HUDEP-2 (cell line): ENCODE data around the gene ARHGAP4.

ENCODE experiments used
- DNase-seq, 76 experiments: peaks; one replicate each; lab custom pipeline; 2025; ENCODE audit not compliant: unreplicated experiment in 76 of 76; lab: John Stamatoyannopoulos, UW

Gene ARHGAP4

DNA sequence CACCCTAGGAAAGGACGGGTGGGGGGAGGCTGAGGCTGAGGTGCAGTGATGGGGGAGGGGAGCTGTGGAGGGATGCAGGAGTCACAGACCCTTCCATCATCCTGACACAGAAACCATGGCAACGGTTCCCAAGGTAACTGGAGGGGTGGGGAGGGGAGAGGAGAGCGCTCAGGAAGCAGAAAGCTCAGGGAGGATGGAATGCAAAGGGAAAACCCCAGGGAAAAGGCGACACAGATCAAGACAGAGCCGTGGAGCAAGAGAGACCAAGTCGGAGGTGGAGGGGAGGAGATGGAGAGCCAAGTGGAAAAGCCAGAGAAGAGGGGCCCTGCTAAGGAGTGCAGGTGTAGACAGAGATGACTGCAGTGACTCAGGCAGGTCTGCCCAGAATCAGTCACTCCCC lies 54.6 kb downstream of the ARHGAP4 start:
- no peak for DNase-seq

DNA sequence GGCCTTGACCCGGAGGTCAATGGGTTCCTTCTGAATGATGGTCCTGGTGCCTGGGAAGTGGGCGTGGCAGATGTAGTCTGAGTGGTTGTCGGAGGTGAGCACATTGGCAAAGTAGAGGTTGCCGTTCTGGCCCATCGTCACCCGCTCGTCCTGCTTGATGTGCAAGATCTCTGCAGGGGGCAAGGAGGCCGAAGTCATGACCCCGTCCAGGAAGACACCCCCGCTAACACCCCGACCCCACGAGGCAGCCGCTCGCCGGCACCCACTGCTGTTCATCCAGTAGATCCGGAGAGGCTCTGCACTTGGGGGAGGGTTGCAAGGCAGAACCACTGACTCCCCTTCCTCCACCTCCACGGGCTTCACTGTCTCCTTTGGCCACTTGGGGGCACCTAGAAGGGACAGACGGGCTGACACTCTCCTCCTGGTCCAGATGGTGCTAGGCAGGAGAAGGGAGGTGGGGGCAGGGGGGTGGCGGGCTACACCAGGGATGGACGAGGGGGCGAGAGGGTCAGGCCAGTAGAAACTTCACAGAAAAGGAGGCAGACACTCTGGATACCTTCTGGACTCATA lies 55.2 kb downstream of the ARHGAP4 start:
- DNase-seq = no peak

DNA sequence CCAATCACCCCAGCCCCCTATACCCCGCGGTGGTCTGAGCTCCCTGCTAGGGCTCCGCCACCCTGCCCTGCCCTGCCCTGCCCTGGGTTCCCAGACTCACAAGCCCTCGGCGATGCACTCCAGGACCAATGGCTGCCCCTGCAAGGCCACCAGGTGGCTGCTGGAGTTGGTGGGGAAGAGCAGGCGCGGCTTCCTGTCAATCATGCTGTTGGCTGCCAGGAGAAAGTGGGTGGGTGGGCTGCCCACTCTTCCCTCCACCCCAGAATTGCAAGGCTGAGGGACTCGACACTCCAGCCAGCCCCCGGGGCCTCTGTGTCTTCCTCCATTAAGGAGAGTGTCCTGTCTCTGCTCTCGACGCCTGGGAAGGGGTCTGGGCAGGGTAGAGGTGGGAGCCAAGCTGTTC lies 55.8 kb downstream of the ARHGAP4 start:
- DNase-seq = no peak

GRCh38 chrX:153869473-153870287 lies 56.4 kb downstream of the ARHGAP4 start:
- DNase-seq = no peak

- no peak for DNase-seq
These were observed 57.2 kb downstream of the ARHGAP4 start for GRCh38 chrX:153868576-153869472.

- no peak for DNase-seq
These were observed 58.4 kb downstream of the ARHGAP4 start for GRCh38 chrX:153867671-153868070.

DNA sequence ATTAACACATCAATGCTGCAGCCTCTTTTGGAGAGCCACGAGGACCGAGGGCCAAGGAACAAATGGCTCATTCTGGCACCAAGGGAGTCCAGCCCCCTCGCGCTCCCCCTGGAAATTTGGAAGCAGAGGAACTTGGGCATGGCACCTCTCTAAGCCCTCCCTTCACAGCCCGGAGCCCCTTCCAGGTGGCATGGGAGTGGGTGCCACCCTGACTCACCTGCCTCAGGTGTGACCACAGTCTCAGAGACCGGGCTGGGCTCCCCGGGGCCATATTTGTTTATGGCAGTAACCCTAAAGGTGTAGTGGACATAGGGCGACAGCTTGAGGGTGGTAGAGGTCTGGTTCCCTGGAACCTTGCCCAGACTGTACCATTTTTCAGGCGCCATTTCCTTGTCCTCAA lies 58.9 kb downstream of the ARHGAP4 start:
- no peak for DNase-seq

- DNase-seq = no peak
These were observed 59.6 kb downstream of the ARHGAP4 start for GRCh38 chrX:153866302-153867019.

GRCh38 chrX:153865685-153866084 lies 60.4 kb downstream of the ARHGAP4 start:
- DNase-seq = no peak

- DNase-seq = no peak
These were observed 60.8 kb downstream of the ARHGAP4 start for GRCh38 chrX:153865321-153865580.

DNA sequence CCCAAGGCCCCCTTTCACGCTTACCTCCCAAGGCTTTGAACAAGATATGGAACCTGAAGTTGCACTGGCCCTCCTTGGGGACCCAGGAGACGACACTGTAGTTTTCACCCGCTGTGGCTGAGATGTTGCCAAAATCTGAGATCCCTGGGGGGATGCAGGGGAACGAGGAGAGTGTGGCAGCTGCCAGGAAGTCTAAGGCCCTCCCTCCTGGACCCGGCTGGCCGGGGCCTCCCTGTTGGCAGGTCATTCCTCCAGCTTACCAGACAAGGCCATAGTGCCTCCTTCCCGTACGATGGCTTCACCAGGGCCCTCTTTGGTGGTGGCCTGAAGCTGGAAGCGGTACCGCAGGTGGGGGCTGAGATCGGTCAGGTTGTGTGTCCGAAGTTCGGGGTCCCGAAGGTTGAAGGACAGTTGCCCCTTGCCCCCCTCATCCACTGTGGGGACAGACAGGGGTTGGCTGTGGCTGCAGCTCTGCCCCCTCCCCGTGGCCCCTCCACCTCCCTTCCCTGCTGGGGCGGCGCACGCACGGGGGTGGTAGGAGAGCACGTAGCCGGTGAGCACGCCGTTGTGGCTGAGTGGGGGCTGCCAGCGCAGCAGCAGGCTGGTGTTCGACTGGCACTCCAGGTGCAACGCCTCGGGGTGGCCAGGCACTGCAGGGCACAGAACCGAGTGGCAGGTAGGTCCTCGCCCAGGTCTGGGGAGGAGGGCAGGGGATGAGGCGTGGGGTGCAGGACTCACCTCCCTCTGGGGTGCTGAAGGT lies 61.3 kb downstream of the ARHGAP4 start:
- no peak for DNase-seq

DNA sequence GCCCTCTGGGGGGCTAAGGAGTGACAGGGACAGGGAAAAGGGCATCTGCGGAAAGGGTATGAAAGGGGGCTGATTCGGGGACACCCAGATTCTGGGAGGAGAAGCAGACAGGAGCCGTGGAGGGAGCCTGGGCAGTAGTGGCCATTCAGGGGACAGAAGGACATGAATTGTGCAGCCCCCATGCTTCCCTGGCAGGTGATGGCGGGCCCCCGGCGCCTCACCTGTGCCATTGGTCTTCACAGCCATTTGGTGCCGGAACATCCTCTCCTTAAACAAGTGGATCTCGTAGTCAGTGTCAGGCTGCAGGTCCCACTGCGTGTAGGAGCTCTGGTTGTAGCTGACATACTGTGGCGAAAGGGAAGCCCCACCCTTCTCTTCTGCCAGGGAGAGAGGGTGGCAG lies 62.0 kb downstream of the ARHGAP4 start:
- DNase-seq = no peak

GRCh38 chrX:153863251-153863991 lies 62.6 kb downstream of the ARHGAP4 start:
- DNase-seq = no peak

DNA sequence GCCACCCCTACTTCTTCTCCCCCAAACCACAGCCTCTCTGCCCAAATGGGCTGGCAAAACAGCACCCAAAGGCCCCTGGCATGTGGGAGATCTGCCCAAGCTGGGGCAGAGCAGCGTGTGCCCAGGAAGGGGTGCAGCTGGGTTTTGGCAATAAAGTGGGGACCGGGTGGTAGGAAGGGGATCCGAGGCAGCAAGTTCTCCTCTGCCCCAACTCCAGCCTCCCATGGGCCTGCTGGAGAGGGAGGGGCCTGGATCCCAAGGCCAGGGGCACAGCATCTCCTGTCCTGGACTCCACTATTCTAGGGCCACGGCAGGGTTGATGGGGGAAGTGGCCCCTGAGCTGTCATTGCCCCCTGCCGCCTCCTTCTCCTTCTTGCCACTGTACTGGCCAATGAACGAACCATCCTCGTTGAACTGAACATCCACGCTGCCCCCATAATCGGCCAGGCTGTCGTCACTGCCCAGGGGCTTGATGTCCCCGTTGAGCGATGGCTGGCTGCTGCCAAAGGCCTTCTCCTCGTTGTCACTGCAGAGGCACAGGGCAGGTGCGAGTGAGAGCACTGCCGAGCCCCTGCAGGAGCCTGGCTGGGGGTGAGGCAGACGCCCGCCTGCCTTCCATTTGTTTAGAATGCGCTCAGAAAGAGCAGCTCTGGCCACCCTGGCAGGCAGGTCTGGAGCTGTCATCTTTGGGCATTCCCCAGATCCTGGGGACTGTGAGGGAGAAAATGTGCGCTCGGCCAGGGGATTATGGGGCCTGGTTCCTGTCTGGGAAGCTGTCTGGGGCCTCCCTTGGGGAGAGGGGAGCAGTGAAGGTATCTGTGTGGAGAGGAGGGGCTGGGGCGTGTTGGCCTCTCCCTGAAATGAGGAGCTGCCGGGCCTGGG lies 63.5 kb downstream of the ARHGAP4 start:
- DNase-seq = no peak

DNA sequence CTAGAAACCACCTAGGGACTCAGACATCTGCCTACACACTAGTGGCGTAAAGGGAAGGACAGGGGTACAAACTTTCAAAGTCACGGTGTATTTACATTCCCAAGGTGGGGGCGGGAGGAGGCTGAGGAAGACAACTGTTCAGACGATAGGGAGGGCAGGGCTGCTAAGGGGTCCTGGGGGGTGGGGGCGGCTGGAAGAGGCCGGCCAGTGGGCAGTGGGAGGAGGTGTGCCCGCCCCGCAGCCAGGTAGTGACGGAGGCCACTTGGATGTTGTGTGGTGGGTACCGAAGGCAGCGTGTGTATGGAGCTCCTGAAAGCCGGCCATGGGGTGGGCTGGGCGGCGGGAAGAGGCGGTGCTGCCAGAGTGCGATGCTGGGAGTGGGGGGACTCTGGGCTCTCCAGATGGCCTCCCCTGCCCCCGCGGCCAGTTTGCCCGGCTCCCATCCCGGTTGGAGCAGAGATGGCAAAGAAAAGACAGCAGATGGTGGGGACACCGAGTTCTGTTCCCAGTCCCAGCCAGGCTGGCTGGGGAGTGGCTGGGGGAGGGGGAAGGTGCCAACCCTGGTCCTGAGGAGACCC lies 64.2 kb downstream of the ARHGAP4 start:
- no peak for DNase-seq

- no peak for DNase-seq
These were observed 64.9 kb downstream of the ARHGAP4 start for GRCh38 chrX:153861151-153861550.
